Measurements from ENCODE around the gene UPP1.
A peak's percentile ranks its signal among the peaks of the same experiment; 100 is the strongest.
"Not testable (repeated sequence)": the region's sequence is repeated elsewhere in the genome, so short reads cannot be mapped to it uniquely, and the experiment has no call there.

UPP1 gene

GRCh38 chr7:48089046-48090003 lies at the start of gene UPP1:
TSS of gene UPP1 (plus strand) at chr7:48089265. CDS start at chr7:48094784, 5,519 bp downstream.
- peak; percentile 80 for DNase-seq (ENCODE audit: low read depth)

DNA sequence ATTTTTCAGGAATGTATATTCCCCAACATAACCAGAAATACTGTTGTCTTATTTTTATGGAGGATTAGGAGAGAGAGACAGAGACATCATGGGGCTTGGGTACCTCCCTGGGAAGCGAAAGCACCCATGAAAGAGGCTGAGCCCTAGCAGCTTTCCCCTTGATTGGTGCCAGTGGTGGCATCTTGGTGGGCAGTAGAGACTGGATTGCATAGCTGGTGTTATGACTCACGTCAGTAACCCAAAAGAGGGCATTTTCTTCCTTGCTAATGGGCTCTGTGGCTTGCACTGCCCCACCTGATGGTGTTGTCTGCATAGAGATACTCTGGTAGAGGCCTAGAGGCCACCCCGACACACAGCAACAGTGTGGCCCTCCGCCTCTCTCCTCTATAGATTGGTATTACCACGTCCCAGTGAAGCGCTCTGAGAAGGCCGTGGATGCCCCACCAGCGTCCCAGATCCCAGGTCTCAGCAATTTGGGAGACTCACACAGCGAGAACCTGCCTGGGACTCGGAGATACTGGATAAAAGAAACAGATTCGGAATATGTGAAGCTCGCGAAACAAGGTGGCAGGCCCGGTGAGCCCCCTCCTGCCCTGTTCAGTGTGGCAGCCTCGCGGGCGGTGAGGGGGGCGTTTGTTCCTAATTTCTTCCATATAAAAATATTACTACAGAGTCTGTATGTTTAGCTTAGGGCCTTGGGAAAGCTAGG lies 48.0 kb upstream of the UPP1 start:
- no peak for DNase-seq (ENCODE audit: low read depth)

DNA sequence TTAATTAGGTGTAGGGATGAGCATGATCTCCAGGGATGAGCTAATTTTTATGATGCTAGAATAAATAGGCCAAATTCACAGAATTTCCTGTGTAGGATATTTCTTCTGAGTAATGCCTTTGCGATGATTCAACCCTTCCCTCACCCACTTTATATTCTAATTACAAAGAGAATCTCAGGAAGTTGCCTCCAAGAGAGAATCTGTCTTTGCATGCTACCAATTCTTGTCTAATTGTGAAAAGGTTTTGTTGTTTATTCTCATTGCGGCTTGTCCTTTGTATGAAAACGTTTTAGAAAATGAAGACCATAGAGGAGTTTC lies 47.5 kb upstream of the UPP1 start:
- no peak for DNase-seq (ENCODE audit: low read depth)

GRCh38 chr7:48042216-48042615 lies 46.8 kb upstream of the UPP1 start:
- DNase-seq (ENCODE audit: low read depth) = no peak

DNA sequence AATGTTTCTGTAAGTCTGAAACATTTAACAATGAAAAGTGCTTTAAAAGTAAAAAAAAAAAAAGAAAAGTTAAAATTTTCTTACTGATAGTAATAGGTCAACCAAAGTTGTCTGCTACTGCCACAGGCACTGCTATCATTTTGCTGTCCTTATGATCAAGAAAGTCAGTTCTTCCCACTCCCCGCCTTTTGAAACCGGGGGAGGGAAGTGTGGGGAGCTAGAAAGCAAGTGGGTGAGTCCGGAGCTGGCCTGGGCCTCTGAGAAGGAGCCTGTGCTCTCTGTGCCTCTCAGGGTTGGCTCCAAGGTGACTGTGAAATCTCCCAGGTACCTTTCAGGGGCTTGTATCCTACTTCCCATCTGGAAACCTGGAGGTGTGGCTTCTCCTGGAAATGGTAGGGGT lies 46.4 kb upstream of the UPP1 start:
- no peak for DNase-seq (ENCODE audit: low read depth)

GRCh38 chr7:48045195-48045765 lies 43.8 kb upstream of the UPP1 start:
- DNase-seq (ENCODE audit: low read depth) = no peak

DNA sequence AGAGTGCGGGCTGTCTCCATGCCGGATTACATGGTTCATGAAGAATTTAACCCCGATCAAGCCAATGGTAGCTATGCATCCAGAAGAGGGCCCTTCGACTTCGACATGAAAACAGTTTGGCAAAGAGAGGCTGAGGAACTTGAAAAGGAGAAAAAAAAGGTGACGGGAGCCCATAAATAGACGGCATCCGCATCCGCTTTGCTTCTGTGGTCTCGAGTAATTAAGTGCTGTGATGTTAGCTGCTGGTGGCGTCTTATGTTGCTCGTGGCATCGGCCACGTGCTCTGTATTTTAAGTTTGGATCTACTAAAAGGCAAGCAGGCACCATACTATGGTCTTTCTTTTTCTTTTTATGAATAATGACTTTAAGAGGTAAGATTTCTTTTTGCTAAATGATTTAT lies 42.6 kb upstream of the UPP1 start:
- no peak for DNase-seq (ENCODE audit: low read depth)

DNA sequence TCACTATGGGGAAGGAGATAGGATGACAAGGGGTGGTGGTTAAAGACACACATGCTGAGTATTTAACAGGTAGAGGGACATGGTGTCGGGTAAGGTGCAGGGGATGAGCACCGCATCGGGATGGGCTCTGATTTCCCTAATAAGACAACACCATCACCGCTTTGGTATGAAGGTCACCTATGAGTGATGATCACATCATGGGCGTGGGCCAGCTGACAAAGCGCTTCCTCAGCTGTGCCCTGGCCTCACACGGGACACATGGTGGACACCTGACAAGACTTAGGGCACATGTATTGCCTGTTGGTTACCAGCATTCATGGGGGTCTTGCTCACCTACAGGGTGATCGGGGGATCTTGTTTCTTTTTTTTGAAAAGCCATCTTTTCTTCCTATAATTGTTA lies 41.0 kb upstream of the UPP1 start:
- no peak for DNase-seq (ENCODE audit: low read depth)

GRCh38 chr7:48049850-48050249 lies 39.2 kb upstream of the UPP1 start:
- DNase-seq (ENCODE audit: low read depth) = no peak

DNA sequence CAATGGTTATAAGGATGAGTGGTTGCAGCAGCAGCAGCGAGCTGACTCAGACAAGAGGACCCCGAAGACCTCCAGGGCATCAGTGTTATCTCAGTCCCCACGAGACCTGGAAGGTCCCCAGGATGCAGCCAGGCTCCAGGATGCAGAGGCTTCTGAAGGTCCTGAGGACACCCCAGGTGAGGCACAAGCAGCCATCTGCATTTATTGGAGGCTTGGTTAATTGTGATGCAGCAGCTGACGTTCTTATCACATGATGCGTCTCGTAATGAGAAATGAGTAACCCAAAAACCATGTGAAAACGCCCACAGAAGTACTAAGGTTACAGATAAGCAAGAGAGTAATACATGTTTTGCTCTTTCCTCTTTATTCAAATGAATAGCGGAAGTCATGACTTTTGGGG lies 36.3 kb upstream of the UPP1 start:
- DNase-seq (ENCODE audit: low read depth) = no peak

GRCh38 chr7:48053736-48054135 lies 35.3 kb upstream of the UPP1 start:
- no peak for DNase-seq (ENCODE audit: low read depth)

DNA sequence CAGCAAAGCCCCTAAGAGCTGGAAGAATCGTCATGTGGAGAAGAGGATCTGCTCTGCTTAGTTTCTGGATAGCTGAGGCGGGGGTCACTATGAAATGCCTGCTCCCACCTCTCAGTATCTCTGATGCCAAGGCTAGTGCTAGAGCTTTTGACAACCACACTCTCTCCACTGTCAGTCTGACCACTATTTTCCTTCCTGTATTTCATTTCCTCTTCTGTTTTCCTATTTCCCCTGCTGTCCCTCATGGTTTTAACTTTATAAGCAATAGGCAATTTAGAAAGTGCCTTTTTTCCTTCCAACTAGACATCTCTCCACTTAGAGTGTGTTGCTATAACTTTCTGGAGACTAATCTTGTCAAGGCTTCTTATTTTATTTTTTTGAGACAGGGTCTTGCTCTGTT lies 30.1 kb upstream of the UPP1 start:
- DNase-seq (ENCODE audit: low read depth) = no peak

DNA sequence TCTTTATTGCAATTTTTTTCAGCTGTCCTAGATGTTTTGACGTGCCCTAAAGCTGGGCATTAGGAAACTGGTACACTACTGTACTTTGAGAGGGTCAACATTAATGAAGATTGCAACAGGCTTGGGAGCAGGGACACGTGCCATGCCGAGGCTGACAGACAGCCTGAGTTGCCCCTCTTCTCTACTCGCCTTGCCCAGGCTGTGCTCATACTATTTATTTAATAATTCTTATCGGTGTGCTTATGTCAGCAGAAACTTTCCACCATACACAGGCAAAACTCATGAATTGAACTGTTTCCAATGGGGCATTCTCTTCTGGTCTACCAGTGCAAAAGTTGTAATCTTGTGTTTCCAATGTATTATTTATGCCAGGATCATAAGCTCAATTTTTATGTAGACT lies 29.4 kb upstream of the UPP1 start:
- DNase-seq (ENCODE audit: low read depth) = no peak

DNA sequence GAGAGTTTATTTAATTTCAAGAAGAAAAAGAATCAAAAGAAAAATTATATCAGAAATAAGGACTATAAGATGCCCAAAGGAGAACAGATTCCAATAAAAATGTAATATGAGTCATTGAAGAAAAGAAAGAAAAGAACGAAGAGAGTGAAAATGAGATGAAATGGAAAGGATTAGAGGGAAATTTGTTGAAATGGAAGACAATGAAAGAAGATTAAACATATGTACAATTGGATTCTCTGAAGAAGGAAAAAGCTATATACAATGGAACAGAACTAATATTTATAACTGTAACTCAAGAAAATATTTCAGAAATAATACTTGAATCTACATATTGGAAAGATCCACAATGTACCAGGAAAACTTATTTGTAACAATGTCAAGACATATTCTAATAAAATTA lies 25.1 kb upstream of the UPP1 start:
- DNase-seq (ENCODE audit: low read depth) = no peak

GRCh38 chr7:48067475-48067874 lies 21.6 kb upstream of the UPP1 start:
- DNase-seq (ENCODE audit: low read depth) = no peak

DNA sequence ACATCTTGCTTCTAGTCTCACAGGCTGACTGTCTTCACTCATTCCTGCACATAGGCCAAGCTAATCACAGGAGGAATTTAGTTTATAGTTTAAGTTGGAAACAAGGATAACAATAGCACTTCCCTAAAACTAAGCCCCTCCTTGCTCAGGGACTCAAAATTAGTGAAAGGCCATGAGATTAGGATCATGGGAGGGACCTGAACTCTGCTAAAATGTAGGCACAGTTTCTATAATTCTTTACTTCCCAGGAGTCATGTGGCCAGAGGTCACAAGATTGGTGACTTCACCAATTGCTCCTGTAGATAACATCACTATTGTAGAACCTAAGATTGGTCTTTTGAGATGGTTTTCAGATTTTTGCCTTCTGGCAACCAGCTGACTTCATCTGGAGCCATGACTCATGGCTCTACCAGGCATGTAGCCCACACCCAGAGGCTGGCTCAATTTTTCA lies 14.8 kb upstream of the UPP1 start:
- no peak for DNase-seq (ENCODE audit: low read depth)

DNA sequence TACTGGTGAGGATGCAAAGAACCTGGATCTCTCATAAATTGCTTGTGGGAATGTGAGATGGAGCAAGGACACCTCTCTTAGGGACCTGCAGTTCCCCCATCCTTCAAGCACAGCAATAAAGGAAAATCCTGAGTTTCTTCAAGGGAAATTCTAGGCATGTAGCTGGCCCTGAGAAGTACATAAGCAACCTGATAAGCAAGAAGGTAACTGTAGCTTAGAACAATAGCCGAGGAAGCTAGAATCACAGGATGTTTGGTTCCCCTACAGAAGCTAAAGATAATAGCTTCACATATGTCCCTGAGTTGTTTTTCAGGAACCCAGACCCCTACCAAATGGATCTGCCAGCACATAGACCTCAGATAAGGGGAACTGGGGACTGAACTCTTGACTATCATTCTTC lies 11.6 kb upstream of the UPP1 start:
- no peak for DNase-seq (ENCODE audit: low read depth)

- no peak for DNase-seq (ENCODE audit: low read depth)
These were observed 10.6 kb upstream of the UPP1 start for GRCh38 chr7:48078470-48078869.

- DNase-seq (ENCODE audit: low read depth) = not testable (repeated sequence)
These were observed 6.7 kb upstream of the UPP1 start for GRCh38 chr7:48082378-48082777.

- DNase-seq (ENCODE audit: low read depth) = no peak
These were observed 5.8 kb upstream of the UPP1 start for GRCh38 chr7:48083114-48083830.

- peak; percentile 60 for DNase-seq (ENCODE audit: low read depth)
These were observed 4.2 kb upstream of the UPP1 start for GRCh38 chr7:48084727-48085432.

- no peak for DNase-seq (ENCODE audit: low read depth)
These were observed 3.7 kb upstream of the UPP1 start for GRCh38 chr7:48085433-48085791.
